Activated T-cell treated with anti-CD3 and anti-CD28 coated beads for 1 hour (primary cell): Measurements from ENCODE around the gene SRSF12.
A peak's percentile ranks its signal among the peaks of the same experiment; 100 is the strongest.

Experiments
- DNase-seq: peaks from one replicate; pipeline ENCODE4 v3.0.0-alpha.2; 2020; ENCODE audit warnings: low read depth

The SRSF12 gene

DNA sequence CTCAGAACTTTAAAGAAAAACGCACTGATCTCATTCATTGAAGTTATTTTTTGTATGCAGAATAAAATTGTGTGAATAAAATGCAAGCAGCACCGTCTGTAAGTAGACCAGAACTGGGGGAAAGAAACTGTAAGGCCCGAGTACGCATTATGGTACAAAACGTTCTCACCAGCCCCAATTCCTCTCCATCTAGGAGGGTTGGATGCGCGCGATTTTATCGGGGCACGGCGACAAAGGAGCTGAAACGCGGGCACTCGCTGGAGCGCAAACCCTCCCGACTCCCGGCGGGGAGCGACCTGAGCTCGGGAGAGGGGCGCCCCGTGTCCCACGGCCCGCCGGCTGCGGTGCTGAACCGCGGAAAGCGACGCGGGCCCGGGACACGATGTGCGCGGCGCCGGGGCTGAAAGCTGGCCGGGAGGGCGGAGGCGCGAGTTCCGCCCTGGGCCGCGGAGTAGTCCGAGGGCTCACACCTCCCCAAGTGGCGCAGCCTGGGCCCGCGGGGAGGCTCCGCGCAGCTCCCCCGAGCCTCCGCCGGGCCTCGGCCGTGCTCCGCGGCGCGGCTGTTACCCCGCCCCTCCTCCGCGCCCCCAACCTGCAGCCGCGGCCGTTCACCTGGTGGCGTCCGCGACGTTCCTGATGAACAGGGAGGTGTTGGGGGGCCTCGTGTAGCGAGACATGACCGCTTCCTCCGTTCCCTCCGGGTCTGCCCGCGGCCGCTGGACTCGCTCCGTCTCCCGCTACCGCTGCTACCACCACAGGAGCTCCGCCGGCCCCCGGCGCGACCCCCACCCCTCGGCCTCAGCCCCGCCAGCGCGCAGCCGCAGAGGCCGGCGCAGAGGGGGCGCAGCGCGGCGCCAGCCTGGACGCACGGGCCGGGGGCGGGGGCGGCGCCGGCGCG is at the start of gene SRSF12:
TSS of gene SRSF12 (minus strand) at position 861 of the 898 bp plus-strand sequence. CDS start at position 677, 184 bp downstream.
- peak; percentile 11 for DNase-seq

GRCh38 chr6:89162047-89162371 is 44.1 kb upstream of the SRSF12 start:
- DNase-seq, result no peak

DNA sequence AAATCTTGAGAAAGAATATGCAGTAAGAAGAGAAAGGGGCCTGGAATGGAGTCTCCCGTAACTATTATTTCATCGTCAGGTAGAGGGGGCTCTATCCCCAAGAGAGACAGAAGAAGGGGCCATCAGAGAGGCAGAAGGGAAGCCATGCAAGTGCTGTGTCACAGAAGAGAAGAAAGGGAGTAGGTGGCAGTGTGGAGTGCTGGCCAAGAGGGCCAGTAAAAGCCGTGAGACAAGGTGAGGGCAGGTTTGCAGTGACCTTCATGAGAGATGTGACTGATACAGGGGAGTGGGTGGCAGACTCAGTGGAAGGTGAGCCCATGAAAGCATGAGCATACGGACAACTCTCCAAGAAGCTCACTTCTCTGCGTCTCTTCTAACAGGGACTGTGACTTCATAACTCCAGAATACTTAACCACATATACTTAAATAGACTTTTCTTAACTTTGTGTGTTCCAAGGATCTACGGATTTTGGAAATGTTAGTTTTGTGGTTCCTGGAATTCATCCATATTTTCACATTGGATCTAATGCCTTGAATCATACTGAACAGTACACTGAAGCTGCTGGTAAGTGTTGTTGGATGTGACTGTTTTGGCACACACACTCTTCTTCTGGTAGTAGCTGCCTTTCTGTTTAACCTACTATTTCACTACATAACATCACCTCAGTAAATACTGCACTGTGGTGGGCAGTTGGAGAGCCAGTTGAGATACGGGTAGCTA is 43.6 kb upstream of the SRSF12 start:
- no peak for DNase-seq

- no peak for DNase-seq
These were observed 42.6 kb upstream of the SRSF12 start for GRCh38 chr6:89160331-89161092.

DNA sequence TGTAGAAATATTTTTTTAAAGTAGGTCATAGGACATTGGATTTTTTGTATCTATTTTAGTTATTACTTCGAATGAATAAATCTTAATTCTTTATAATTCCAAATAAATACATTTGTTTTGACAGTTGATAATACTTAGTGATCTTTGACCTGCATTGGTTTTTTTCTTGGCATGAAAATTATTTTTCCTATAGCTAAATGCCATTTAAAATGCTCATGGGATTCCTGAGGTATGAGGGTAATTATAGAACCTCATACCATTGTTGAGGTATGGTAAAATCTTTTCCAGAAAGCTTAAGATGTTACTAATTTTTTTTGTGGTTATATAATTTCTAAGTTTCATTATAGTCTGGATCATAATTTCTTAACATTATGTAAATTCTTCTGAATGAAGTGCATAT is 36.3 kb upstream of the SRSF12 start:
- no peak for DNase-seq

DNA sequence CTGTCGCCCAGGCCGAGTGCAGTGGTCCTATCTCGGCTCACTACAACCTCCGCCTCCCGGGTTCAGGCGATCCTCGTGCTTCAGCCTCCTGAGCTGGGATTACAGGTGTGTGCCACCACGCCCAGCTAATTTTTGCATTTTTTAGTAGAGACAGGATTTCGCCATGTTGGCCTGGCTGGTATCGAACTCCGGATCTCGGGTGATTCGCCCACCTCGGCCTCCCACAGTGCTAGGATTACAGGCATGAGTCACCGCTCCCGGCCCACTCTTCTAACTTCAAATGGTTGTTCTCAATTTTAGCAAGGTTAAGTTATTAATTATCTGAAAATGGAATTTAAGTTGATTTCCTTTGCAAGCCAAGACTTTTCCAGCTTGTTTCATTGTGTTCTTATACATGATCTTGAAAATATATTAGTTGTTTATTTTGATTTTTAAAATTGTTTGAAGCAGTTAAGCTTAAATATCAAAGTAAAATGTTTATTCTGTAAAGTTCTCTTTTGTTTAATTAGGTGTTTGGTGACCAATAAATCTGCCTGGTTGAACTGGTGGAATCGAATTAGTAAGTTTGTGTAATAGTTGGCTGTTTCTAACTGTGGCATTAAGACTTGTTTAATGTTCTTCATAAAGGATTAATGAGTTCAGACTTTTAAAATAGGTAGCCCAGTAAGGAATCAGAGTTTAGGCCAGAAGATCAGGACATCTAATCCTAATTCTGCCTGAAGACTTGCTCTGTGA is 30.3 kb upstream of the SRSF12 start:
- DNase-seq, result no peak

DNA sequence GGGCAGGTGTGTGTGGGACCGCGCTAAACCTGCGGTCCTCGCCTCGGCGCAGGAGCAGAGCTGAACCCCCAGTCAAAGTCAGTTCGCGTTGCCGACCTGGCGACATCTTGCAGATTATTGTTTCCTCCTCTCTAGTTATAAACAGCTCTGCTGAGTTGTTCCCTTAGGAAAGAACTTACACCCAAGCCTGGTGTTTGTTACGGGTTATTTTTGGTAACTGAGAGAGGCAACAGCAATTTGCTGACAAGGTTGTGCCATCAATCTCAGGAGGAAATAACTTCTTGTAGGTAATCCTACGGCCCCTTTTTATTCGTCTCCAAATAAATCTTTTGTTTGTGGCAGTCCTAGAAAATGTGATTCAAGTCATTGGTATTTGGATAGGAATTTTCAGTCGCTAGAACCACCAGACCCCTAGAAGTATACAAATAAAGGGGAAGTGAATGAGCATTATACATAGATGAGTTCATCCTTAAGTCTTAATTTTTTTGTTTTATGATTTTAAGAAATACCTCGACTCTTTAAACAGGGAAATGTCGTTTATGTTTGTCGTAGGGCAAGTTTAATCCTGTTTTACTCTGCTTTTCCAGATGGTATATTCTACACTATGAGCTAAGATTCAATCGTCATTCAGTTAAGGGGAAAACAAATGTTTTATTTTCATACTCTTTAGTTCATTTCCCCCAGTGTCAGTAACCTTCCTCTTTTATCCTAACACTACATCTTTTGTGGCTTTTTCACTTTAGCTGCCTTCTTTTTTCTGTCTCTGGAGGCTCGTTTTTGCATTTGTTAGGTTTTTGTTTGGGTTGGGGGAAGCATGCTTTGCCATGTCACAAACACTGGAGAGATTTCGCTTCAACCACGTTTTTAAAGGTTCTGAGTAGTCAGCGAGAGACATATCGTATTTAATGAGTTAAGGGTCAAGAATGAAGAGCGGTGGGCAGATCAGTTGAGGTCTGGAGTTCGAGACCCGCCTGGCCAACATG is 29.1 kb upstream of the SRSF12 start:
- peak; percentile 12 for DNase-seq

- DNase-seq, result peak; percentile 50
These were observed 28.3 kb upstream of the SRSF12 start, which contains the start of gene PM20D2 for GRCh38 chr6:89145956-89146717. PM20D2 (plus strand) TSS chr6:89146055; CDS start chr6:89146145, 90 bp downstream.

DNA sequence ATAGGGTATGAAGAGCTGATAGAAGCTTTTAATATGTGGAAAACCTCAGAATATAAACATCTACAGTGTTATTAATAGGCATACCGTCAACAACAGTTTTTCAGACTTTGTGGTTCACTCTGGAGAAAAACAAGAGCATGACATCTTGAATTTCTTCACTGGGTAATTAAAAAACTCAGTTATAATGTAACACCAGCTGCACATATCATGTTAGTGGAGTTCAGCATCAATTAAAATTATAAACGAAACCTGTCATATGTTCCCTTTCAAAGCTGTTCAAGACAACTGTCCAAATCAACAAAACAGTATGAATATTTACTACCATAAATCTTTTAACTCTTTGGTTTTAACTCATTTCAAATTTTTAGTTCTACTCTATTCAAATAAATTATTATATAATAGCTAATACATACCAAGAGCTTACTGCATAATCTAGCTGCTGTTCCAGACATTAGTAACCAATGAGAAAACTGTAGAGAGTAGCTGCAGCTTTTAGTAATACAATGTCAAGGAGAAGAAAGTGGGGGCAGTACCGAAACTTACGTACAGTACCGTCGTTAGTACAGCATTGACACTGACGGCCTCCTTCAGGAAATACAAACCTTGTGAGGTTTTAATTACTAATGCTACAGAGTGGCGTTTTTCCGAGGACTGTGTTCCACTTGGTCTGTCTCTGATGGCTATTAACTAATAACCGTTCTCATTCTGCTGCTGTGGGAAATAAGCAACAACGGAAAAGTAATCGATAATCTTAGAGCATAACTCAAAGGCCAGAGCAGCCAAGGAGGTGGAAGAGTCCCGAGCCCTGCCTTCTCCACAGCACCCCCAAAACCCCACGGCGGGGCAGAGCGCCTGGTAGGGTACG is 27.5 kb upstream of the SRSF12 start:
- no peak for DNase-seq

DNA sequence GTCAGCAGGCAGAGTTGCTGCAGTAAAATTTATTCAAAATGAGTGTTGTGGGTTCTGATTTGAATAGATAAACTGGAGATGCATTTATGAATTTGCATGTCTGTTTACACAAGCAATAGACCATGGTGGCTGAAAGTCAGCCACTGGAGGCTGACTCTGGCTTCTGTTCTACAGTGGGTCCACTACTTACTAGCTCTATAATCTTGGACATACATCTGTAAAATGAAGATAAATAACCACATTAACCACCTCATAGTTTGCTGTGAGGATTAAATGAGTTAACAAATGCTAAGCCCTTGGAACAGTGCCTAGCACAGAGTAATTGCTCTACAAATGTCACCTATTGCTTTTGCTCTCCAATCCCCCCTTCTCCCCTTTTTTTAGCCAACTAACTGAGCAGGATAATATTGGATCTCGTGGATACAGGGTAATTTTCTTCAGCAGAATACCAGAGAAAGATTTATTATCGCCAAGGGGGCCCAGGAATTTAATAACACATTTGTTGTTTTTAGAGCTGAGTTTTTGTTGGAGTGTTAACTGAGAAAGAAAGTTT is 26.6 kb upstream of the SRSF12 start:
- no peak for DNase-seq

GRCh38 chr6:89140347-89141156 is 22.7 kb upstream of the SRSF12 start:
- DNase-seq, result no peak

- DNase-seq, result no peak
These were observed 21.9 kb upstream of the SRSF12 start for GRCh38 chr6:89139509-89140346.

GRCh38 chr6:89138173-89138572 is 20.3 kb upstream of the SRSF12 start:
- DNase-seq, result no peak

GRCh38 chr6:89134723-89135122 is 16.9 kb upstream of the SRSF12 start:
- no peak for DNase-seq

DNA sequence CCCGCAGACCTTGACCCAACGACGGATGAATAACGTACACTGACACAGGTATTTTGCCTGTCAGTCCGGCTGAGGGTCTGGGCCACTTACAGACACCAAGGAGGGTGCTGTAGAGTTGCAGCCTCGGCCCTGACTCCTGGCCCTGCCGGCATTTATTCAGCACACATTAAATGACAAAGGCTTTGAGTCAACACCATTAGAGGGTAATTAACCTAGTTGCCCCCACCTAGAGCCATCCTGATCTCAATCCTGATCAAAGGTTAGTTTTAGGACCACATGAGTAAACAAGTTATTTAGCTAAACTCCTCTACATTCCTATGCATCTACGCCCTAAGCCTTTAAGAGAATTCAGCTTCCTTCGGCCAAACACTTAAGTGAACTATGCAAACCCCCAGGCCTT is 16.1 kb upstream of the SRSF12 start:
- no peak for DNase-seq

DNA sequence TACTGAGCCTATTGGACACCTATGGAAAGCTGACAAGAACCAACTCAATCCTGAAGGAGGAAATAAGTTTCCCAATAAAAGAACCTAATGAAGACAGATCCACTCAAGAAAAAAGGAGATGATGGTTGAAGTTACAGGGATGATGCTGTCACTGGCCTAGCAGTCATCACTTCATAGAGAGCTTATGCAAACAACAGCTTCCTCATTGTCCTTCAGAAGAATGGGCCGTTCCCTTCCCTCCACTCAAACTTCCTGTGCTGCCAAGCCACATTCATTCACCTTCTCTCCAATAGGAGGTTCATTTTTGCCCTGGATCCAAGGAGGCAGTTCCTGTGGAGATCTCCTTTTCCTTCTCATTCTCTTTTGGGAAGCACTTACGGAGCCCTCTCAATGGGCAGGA is 14.2 kb upstream of the SRSF12 start:
- no peak for DNase-seq

GRCh38 chr6:89131599-89131998 is 13.7 kb upstream of the SRSF12 start:
- DNase-seq, result no peak
